Sigmoid colon (tissue), 4 donors: ENCODE results near the gene MAL.

ENCODE experiments used
- CTCF ChIP-seq, 4 experiments: fragments of 450-650 bp in 3 of 4; fragments of 200-600 bp in 1 of 4; IDR thresholded peaks; one replicate each; pipeline ENCODE4 v1.5.1; 2016 to 2019; ENCODE audit warnings: antibody characterized with exemption in 4 of 4, mild to moderate bottlenecking in 3 of 4, moderate library complexity in 2 of 4
- EP300 ChIP-seq, 4 donors: sonication (generic); formaldehyde crosslinking; IDR thresholded peaks; one replicate each; pipeline ENCODE4 v1.6.1; 2017; ENCODE audit warnings: antibody characterized with exemption in 4 of 4
- POLR2A ChIP-seq, 2 donors: fragments of 450-650 bp; IDR thresholded peaks; one replicate each; pipeline ENCODE4 v1.6.1; 2016; ENCODE audit warnings: antibody characterized with exemption in 2 of 2, mild to moderate bottlenecking in 2 of 2, moderate library complexity in 2 of 2
- POLR2AphosphoS5 ChIP-seq, 4 donors: sonication (generic); formaldehyde crosslinking; IDR thresholded peaks; one replicate each; pipeline ENCODE4 v1.6.1; 2017; ENCODE audit warnings: antibody characterized with exemption in 4 of 4

GRCh38 chr2:95007031-95007609, 18.4 kb upstream of the MAL start:
- TF ChIP-seq CTCF (IDR thresholded peaks at IDR 0.05) (no peak), EP300 (IDR thresholded peaks at IDR 0.05) (no peak), POLR2A (IDR thresholded peaks at IDR 0.05) (no peak), POLR2AphosphoS5 (IDR thresholded peaks at IDR 0.05) (no peak)
